ENCODE measurements around the gene ZNF248. TPM values are rescaled to one million over a fixed set of nuclear protein-coding genes. Genes with fewer than 3 reads are reported as not detected.
"Not testable (repeated sequence)": the region's sequence is repeated elsewhere in the genome, so short reads cannot be mapped to it uniquely, and the experiment has no call there.

ZNF248 gene
- total RNA-seq, 1 donor from 2014 or later: 14.3 TPM

DNA sequence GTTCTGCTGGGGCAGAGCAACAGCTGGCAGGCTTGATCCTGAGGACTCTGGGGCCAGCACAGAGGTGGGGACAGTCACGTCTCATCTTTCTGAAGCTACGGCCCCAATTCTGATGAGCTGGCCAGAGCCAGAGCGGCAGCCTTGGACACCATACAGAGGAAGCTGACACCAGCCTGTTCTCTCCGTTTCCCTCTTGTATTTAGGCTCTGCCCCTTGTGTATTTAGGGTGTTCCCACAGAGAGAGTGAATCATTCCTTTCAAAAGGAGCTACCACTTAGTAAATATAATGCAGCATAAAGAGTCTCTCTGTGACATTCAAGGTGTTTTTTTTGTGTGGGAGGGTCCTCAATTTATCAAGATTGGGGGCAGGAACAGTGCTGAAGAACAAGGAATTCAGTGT is 109.2 kb downstream of the ZNF248 start:
- ATAC-seq: no peak
- TF ChIP-seq, protein P1, sequence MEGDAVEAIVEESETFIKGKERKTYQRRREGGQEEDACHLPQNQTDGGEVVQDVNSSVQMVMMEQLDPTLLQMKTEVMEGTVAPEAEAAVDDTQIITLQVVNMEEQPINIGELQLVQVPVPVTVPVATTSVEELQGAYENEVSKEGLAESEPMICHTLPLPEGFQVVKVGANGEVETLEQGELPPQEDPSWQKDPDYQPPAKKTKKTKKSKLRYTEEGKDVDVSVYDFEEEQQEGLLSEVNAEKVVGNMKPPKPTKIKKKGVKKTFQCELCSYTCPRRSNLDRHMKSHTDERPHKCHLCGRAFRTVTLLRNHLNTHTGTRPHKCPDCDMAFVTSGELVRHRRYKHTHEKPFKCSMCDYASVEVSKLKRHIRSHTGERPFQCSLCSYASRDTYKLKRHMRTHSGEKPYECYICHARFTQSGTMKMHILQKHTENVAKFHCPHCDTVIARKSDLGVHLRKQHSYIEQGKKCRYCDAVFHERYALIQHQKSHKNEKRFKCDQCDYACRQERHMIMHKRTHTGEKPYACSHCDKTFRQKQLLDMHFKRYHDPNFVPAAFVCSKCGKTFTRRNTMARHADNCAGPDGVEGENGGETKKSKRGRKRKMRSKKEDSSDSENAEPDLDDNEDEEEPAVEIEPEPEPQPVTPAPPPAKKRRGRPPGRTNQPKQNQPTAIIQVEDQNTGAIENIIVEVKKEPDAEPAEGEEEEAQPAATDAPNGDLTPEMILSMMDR (IDR thresholded peaks at IDR 0.05): no peak
- H3K4me3 ChIP-seq: no peak overlapping the region
- H3K36me3 ChIP-seq: no peaks in the 10 kb centered on the region
- no peak for DNase-seq
- H3K27ac ChIP-seq: no peak overlapping the region
- no peaks in the 10 kb centered on the region for H3K27me3 ChIP-seq (ENCODE audit: low read depth)
- no peaks in the 10 kb centered on the region for H3K4me1 ChIP-seq
- intact Hi-C loops (cut with DNase I): no loop called here
- no peaks in the 10 kb centered on the region for H3K9me3 ChIP-seq

DNA sequence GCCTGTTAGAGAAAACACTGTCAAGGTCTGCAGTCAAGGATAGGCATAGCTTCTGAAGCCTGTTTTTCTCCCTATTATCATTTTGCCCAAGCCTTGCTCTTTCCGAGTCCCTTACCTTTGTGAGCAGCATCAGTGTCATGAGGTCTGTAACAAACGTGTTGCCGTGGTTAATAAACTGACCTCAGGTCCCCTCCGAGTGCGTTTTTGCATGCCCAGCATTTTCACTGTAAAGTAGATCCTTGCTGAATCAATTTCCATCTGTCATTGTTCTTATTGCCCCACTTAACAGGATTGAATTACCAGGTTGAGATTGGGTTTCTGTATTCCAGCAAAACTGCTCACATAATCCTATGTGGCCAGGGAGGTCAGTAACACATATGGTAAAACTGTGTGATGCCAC is 110.3 kb downstream of the ZNF248 start:
- TF ChIP-seq, protein P1 (IDR thresholded peaks at IDR 0.05): no peak
- DNase-seq (no peak), ATAC-seq (no peak)
- intact Hi-C loops (cut with DNase I): no loop called here
- H3K36me3 ChIP-seq: no peaks in the 10 kb centered on the region
- H3K4me1 ChIP-seq: no peaks in the 10 kb centered on the region
- no peak overlapping the region for H3K4me3 ChIP-seq
- H3K27me3 ChIP-seq (ENCODE audit: low read depth): no peaks in the 10 kb centered on the region
- no peak overlapping the region for H3K27ac ChIP-seq
- no peaks in the 10 kb centered on the region for H3K9me3 ChIP-seq

DNA sequence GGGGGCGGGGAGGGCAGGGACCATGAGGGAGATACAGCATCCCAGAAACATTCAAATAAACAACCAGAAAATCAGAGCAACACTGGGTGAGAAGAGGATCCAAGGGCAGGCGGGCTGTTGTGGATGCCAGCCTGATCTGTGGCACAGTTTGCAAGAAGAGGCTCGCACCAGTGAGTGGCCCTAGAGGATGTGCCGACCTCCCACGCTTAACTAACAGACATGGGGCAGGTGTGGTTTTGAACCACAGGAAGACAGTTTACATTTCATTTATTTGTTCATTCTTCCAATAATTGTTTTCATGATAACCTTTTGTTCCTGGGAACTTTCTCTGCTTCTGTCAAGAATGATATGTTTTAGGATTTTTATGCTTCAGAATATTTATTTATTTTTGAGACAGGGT is 115.6 kb downstream of the ZNF248 start:
- intact Hi-C loops (cut with DNase I): no loop called here
- ATAC-seq: no peak
- no peaks in the 10 kb centered on the region for H3K27me3 ChIP-seq (ENCODE audit: low read depth)
- no peak overlapping the region for H3K4me3 ChIP-seq
- H3K36me3 ChIP-seq: no peaks in the 10 kb centered on the region
- TF ChIP-seq, protein P1 (IDR thresholded peaks at IDR 0.05): no peak
- DNase-seq: no peak
- no peak overlapping the region for H3K27ac ChIP-seq
- H3K9me3 ChIP-seq: no peaks in the 10 kb centered on the region
- H3K4me1 ChIP-seq: no peaks in the 10 kb centered on the region

DNA sequence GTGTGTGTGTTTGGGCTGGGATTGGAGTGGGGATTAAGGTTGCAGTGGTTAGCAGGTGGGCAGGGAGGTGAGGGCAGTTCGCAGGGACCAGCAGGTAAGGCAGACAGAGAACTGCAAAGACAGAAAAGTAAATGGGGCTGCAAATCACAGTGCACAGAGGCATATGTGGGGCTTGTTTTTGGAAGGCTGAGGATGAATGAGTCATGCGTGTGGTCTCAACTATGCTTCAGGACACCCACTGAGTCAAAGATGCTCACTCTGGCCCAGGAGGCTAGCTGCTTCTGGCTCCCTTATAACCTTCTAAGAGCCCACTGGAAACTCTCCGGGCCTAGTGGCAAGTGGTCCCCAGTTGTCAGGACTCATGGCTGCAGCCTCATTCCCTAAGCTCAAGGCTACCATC is 118.2 kb downstream of the ZNF248 start:
- intact Hi-C loops (cut with DNase I): no loop called here
- DNase-seq: no peak
- TF ChIP-seq, protein P1 (IDR thresholded peaks at IDR 0.05): no peak
- no peaks in the 10 kb centered on the region for H3K4me1 ChIP-seq
- H3K36me3 ChIP-seq: no peaks in the 10 kb centered on the region
- no peaks in the 10 kb centered on the region for H3K9me3 ChIP-seq
- H3K27me3 ChIP-seq (ENCODE audit: low read depth): no peaks in the 10 kb centered on the region
- H3K4me3 ChIP-seq: no peak overlapping the region
- no peak for ATAC-seq
- H3K27ac ChIP-seq: no peak overlapping the region

DNA sequence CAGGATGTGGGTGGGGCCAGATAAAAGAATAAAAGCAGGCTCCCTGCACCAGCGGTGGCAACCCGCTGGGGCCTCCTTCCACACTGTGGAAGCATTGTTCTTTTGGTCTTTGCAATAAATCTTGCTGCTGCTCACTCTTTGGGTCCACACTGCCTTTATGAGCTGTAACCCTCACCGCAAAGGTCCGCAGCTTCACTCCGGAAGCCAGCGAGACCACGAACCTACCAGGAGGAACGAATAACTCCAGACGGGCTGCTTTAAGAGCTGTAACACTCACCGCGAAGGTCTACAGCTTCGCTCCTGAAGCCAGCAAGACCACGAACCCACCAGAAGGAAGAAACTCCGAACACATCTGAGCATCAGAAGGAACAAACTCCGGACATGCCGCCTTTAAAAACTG is 119.2 kb downstream of the ZNF248 start:
- H3K27me3 ChIP-seq (ENCODE audit: low read depth); H3K36me3 ChIP-seq; H3K9me3 ChIP-seq; DNase-seq; ATAC-seq; H3K4me1 ChIP-seq; H3K27ac ChIP-seq; H3K4me3 ChIP-seq; intact Hi-C loops (cut with DNase I): not testable (repeated sequence)

DNA sequence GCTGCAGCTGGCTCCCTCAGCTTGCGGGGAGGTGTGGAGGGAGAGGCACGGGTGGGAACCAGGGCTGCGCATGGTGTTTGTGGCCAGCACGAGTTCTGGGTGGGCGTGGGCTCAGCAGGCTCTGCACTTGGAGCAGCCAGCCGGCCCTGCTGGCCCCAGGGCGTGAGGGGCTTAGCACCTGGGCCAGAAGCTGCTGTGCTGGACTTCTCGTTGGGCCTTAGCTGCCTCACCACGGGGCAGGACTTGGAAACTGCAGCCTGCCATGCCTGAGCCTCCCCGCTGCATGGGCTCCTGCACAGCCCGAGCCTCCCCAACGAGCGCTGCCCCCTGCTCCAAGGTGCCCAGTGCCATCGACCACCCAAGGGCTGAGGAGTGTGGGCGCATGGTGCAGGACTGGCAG is 120.1 kb downstream of the ZNF248 start:
- no peak overlapping the region for H3K4me3 ChIP-seq
- ATAC-seq: no peak
- DNase-seq: no peak
- intact Hi-C loops (cut with DNase I): no loop called here
- H3K36me3 ChIP-seq: no peaks in the 10 kb centered on the region
- H3K27ac ChIP-seq: no peak overlapping the region
- TF ChIP-seq, protein P1 (IDR thresholded peaks at IDR 0.05): no peak
- H3K9me3 ChIP-seq: no peaks in the 10 kb centered on the region
- no peaks in the 10 kb centered on the region for H3K4me1 ChIP-seq
- no peaks in the 10 kb centered on the region for H3K27me3 ChIP-seq (ENCODE audit: low read depth)

Data from lower lobe of right lung (tissue), 2 donors.